WI38 (cell line): ENCODE results near the gene FGF1.
A peak's percentile ranks its signal among the peaks of the same experiment; 100 is the strongest.
"Not testable (repeated sequence)": the region's sequence is repeated elsewhere in the genome, so short reads cannot be mapped to it uniquely, and the experiment has no call there.

Experiments
- H3K4me3 ChIP-seq: 2 replicates; pipeline ENCODE4 v1.5.1; 2011; ENCODE audit warnings: low read depth, mild to moderate bottlenecking, control low read depth, low read length
- CTCF ChIP-seq: IDR thresholded peaks from 2 replicates; pipeline ENCODE4 v1.5.1; 2012; ENCODE audit warnings: low read depth, mild to moderate bottlenecking, control low read depth, low read length

Gene FGF1

GRCh38 chr5:142652563-142652962, 33.3 kb downstream of the FGF1 start:
- TF ChIP-seq CTCF = no peak
- H3K4me3 ChIP-seq = no peak overlapping the region

- H3K4me3 ChIP-seq = no peak overlapping the region
- TF ChIP-seq CTCF = no peak
Observed at GRCh38 chr5:142650881-142651280, 35.0 kb downstream of the FGF1 start.

- no peak for TF ChIP-seq CTCF
- no peak overlapping the region for H3K4me3 ChIP-seq
Observed at GRCh38 chr5:142650060-142650459, 35.8 kb downstream of the FGF1 start.

- H3K4me3 ChIP-seq = not testable (repeated sequence)
Observed at GRCh38 chr5:142648108-142648507, 37.8 kb downstream of the FGF1 start.

GRCh38 chr5:142645456-142645855, 40.4 kb downstream of the FGF1 start:
- H3K4me3 ChIP-seq = peak overlapping the region; percentile 37; the same call in 1 of the 2 replicates
- no peak for TF ChIP-seq CTCF

- TF ChIP-seq CTCF = no peak
- peak overlapping the region; percentile 37; the same call in 1 of the 2 replicates for H3K4me3 ChIP-seq
Observed at GRCh38 chr5:142644640-142645361, 41.1 kb downstream of the FGF1 start.

GRCh38 chr5:142644127-142644526, 41.8 kb downstream of the FGF1 start:
- H3K4me3 ChIP-seq = no peak overlapping the region
- TF ChIP-seq CTCF = no peak

- H3K4me3 ChIP-seq = no peak overlapping the region
- no peak for TF ChIP-seq CTCF
Observed at GRCh38 chr5:142643634-142644033, 42.3 kb downstream of the FGF1 start.
